Endothelial cell of umbilical vein (primary cell): Measurements from ENCODE around the gene MRTFA.

Experiments used
- FOS ChIP-seq: IDR thresholded peaks from 2 replicates; pipeline ENCODE4 v1.6.1; 2011; ENCODE audit warnings: mild to moderate bottlenecking, low read length, moderate library complexity, borderline replicate concordance; ENCODE audit not compliant: insufficient read depth
- POLR2A ChIP-seq: IDR thresholded peaks from 2 replicates; pipeline ENCODE4 v1.6.1; 2012; ENCODE audit warnings: low read depth, mild to moderate bottlenecking, control low read depth, low read length
- POLR2AphosphoS5 ChIP-seq: IDR thresholded peaks from 2 replicates; pipeline ENCODE4 v1.6.1; 2012; ENCODE audit warnings: low read depth, mild to moderate bottlenecking, control low read depth, low read length, moderate library complexity; ENCODE audit not compliant: insufficient read depth
- TF ChIP-seq, protein P1 (sequence below), 2 donors: IDR thresholded peaks; 1 replicate in 1 of 2; 2 replicates in 1 of 2; pipeline ENCODE4 v1.5.1; 2011; ENCODE audit warnings: low read length in 2 of 2, mild to moderate bottlenecking in 2 of 2, moderate library complexity in 2 of 2, control low read depth in 1 of 2, inconsistent platforms in 1 of 2, low read depth in 1 of 2; ENCODE audit not compliant: insufficient read depth in 1 of 2; ENCODE audit errors: extremely low read depth in 1 of 2

DNA sequence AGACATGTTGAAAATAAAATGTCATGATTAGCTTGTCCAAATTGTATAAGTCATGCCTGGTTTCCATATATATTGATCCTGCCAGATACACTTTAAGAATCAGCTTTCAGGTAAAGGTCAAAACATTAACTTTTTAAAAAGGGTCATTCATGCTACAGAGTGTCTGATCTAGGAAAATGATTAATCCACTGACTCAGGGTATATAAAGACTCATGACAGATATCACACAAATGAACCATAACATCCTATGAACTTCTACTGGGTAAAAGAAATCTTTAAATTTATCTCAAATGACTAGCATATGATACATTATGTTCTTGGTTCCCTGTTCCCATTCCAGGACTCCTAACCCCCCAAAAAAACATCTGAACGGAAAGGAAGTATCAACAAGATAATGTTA, 11.7 kb downstream of the MRTFA start:
- TF ChIP-seq, protein P1, sequence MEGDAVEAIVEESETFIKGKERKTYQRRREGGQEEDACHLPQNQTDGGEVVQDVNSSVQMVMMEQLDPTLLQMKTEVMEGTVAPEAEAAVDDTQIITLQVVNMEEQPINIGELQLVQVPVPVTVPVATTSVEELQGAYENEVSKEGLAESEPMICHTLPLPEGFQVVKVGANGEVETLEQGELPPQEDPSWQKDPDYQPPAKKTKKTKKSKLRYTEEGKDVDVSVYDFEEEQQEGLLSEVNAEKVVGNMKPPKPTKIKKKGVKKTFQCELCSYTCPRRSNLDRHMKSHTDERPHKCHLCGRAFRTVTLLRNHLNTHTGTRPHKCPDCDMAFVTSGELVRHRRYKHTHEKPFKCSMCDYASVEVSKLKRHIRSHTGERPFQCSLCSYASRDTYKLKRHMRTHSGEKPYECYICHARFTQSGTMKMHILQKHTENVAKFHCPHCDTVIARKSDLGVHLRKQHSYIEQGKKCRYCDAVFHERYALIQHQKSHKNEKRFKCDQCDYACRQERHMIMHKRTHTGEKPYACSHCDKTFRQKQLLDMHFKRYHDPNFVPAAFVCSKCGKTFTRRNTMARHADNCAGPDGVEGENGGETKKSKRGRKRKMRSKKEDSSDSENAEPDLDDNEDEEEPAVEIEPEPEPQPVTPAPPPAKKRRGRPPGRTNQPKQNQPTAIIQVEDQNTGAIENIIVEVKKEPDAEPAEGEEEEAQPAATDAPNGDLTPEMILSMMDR (IDR thresholded peaks at IDR 0.05; ENCODE audit: extremely low read depth in 1 of 2, insufficient read depth in 1 of 2, low read depth in 1 of 2, low read length in 2 of 2): no peak
- no peak for TF ChIP-seq POLR2A
- no peak for TF ChIP-seq FOS
- TF ChIP-seq POLR2AphosphoS5: no peak
